Hepatocyte (in vitro differentiated cells): ENCODE data around the gene USP17L28.
"Not testable (repeated sequence)": the region's sequence is repeated elsewhere in the genome, so short reads cannot be mapped to it uniquely, and the experiment has no call there.

ENCODE experiments used
- EZH2 ChIP-seq: fragments of 200-600 bp; sonication (generic); IDR thresholded peaks from 2 replicates; pipeline ENCODE4 v1.6.1; 2016; ENCODE audit warnings: antibody characterized with exemption, mild to moderate bottlenecking, borderline replicate concordance
- EZH2phosphoT487 ChIP-seq: fragments of 200-600 bp; sonication (generic); IDR thresholded peaks from one replicate; pipeline ENCODE4 v1.6.1; 2018; ENCODE audit warnings: antibody characterized with exemption, mild to moderate bottlenecking, low read depth, moderate library complexity; ENCODE audit not compliant: unreplicated experiment, severe bottlenecking
- TF ChIP-seq, protein P1 (sequence below): fragments of 200-600 bp; sonication (generic); IDR thresholded peaks from 2 replicates; pipeline ENCODE4 v1.5.1; 2016; ENCODE audit warnings: antibody characterized with exemption, mild to moderate bottlenecking; ENCODE audit not compliant: poor library complexity

GRCh38 chr4:9324865-9325264 lies 23.8 kb upstream of the USP17L28 start, which contains the start of gene USP17L24:
- TF ChIP-seq EZH2phosphoT487, EZH2: not testable (repeated sequence)
- TF ChIP-seq, protein P1, sequence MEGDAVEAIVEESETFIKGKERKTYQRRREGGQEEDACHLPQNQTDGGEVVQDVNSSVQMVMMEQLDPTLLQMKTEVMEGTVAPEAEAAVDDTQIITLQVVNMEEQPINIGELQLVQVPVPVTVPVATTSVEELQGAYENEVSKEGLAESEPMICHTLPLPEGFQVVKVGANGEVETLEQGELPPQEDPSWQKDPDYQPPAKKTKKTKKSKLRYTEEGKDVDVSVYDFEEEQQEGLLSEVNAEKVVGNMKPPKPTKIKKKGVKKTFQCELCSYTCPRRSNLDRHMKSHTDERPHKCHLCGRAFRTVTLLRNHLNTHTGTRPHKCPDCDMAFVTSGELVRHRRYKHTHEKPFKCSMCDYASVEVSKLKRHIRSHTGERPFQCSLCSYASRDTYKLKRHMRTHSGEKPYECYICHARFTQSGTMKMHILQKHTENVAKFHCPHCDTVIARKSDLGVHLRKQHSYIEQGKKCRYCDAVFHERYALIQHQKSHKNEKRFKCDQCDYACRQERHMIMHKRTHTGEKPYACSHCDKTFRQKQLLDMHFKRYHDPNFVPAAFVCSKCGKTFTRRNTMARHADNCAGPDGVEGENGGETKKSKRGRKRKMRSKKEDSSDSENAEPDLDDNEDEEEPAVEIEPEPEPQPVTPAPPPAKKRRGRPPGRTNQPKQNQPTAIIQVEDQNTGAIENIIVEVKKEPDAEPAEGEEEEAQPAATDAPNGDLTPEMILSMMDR = not testable (repeated sequence)
